ENCODE measurements around the gene FLNB. TPM values are rescaled to one million over a fixed set of nuclear protein-coding genes. Genes with fewer than 3 reads are reported as not detected.

The FLNB gene
- total and polyA plus RNA-seq, 9 of the 15 experiments (the other 6 are each of a cell fraction or from before 2014, with no cell fraction given): 9.4 to 48.1 (median 25.6) TPM

DNA sequence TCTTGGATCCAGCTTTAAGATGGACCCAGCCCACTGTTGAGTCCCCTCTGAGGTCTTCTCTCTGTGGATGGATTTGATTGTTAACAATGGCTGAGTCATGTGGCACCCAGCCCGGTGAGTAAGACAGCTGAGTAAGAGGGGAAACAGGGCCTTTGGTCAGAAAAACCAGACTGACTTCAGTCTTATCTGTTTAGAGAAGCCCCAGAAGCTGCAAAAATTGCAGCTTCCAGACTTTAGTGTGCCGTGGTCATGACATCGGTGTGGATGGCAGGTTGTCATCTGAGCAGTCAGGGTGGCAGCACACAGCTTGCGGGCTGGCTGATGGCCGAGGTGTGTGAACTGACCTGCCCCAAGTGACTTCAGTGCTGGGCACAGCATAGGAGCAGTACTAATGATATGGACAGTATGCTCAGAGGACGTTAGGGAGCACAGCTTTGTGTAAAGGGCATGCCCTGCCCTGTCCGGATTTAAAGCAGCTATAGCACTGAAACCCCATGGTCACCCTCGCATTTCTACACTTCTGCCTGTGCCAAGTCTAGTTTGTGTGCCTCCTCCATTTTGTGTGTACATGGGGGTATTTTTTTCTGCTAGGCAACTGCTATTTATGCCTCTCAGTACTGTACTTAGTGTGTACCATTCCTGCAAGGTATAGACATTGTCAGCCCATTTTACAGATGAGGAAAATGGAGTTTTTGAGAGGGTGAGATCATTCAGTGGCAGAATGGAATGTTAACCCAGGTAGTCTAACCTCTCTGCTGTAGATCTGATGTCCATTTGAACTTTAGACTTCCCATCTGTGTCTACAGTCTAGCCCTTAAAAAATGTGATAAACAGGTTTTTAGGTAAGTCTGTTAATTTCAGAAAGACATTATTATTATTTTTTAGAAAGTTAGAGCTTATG lies 44.4 kb downstream of the FLNB start (continued):
- TF ChIP-seq, protein P1, sequence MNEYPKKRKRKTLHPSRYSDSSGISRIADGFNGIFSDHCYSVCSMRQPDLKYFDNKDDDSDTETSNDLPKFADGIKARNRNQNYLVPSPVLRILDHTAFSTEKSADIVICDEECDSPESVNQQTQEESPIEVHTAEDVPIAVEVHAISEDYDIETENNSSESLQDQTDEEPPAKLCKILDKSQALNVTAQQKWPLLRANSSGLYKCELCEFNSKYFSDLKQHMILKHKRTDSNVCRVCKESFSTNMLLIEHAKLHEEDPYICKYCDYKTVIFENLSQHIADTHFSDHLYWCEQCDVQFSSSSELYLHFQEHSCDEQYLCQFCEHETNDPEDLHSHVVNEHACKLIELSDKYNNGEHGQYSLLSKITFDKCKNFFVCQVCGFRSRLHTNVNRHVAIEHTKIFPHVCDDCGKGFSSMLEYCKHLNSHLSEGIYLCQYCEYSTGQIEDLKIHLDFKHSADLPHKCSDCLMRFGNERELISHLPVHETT (CRISPR knock-in tag; conservative IDR thresholded peaks at IDR 0.05 in 1 of 2, IDR thresholded peaks at IDR 0.05 in 1 of 2): peak in 1 of 2 experiments; percentile 31; a peak in 1 of 4 replicates
- no peak for TF ChIP-seq THRAP3 (IDR thresholded peaks at IDR 0.05; ENCODE audit: borderline replicate concordance)
- no peak for TF ChIP-seq ZNF224 (CRISPR knock-in tag; IDR thresholded peaks at IDR 0.05)
- TF ChIP-seq, protein P2, sequence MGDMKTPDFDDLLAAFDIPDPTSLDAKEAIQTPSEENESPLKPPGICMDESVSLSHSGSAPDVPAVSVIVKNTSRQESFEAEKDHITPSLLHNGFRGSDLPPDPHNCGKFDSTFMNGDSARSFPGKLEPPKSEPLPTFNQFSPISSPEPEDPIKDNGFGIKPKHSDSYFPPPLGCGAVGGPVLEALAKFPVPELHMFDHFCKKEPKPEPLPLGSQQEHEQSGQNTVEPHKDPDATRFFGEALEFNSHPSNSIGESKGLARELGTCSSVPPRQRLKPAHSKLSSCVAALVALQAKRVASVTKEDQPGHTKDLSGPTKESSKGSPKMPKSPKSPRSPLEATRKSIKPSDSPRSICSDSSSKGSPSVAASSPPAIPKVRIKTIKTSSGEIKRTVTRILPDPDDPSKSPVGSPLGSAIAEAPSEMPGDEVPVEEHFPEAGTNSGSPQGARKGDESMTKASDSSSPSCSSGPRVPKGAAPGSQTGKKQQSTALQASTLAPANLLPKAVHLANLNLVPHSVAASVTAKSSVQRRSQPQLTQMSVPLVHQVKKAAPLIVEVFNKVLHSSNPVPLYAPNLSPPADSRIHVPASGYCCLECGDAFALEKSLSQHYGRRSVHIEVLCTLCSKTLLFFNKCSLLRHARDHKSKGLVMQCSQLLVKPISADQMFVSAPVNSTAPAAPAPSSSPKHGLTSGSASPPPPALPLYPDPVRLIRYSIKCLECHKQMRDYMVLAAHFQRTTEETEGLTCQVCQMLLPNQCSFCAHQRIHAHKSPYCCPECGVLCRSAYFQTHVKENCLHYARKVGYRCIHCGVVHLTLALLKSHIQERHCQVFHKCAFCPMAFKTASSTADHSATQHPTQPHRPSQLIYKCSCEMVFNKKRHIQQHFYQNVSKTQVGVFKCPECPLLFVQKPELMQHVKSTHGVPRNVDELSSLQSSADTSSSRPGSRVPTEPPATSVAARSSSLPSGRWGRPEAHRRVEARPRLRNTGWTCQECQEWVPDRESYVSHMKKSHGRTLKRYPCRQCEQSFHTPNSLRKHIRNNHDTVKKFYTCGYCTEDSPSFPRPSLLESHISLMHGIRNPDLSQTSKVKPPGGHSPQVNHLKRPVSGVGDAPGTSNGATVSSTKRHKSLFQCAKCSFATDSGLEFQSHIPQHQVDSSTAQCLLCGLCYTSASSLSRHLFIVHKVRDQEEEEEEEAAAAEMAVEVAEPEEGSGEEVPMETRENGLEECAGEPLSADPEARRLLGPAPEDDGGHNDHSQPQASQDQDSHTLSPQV (IDR thresholded peaks at IDR 0.05): peak; percentile 63; the same call in 1 of the 2 replicates
- TF ChIP-seq ZC3H8 (IDR thresholded peaks at IDR 0.05): no peak
- no peak for TF ChIP-seq ZNF75A (CRISPR knock-in tag; IDR thresholded peaks at IDR 0.05)
- peak; percentile 60; the same call in 1 of the 2 replicates for TF ChIP-seq MAFK (IDR thresholded peaks at IDR 0.05; ENCODE audit: low read length)
- TF ChIP-seq HEY1 (CRISPR knock-in tag; IDR thresholded peaks at IDR 0.05; ENCODE audit: borderline replicate concordance): no peak
- TF ChIP-seq RCOR1 (IDR thresholded peaks at IDR 0.05; ENCODE audit: borderline replicate concordance in 1 of 2, low read depth in 2 of 2, low read length in 2 of 2): peak in 1 of 2 experiments; percentile 61; a peak in 1 of 4 replicates
- no peak for TF ChIP-seq ZNF253 (CRISPR knock-in tag; conservative IDR thresholded peaks at IDR 0.05)
- TF ChIP-seq, protein P3, sequence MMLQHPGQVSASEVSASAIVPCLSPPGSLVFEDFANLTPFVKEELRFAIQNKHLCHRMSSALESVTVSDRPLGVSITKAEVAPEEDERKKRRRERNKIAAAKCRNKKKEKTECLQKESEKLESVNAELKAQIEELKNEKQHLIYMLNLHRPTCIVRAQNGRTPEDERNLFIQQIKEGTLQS (IDR thresholded peaks at IDR 0.05): peak; percentile 81
- TF ChIP-seq, protein P3 (CRISPR knock-in tag; conservative IDR thresholded peaks at IDR 0.05): no peak
- TF ChIP-seq, protein P4, sequence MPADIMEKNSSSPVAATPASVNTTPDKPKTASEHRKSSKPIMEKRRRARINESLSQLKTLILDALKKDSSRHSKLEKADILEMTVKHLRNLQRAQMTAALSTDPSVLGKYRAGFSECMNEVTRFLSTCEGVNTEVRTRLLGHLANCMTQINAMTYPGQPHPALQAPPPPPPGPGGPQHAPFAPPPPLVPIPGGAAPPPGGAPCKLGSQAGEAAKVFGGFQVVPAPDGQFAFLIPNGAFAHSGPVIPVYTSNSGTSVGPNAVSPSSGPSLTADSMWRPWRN (IDR thresholded peaks at IDR 0.05; ENCODE audit: low read depth): no peak
- TF ChIP-seq SMARCA4 (IDR thresholded peaks at IDR 0.05): peak; percentile 73; the same call in 1 of the 2 replicates
- TF ChIP-seq SMARCE1 (IDR thresholded peaks at IDR 0.05): peak; percentile 81
- TF ChIP-seq, protein P5, sequence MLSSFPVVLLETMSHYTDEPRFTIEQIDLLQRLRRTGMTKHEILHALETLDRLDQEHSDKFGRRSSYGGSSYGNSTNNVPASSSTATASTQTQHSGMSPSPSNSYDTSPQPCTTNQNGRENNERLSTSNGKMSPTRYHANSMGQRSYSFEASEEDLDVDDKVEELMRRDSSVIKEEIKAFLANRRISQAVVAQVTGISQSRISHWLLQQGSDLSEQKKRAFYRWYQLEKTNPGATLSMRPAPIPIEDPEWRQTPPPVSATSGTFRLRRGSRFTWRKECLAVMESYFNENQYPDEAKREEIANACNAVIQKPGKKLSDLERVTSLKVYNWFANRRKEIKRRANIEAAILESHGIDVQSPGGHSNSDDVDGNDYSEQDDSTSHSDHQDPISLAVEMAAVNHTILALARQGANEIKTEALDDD (IDR thresholded peaks at IDR 0.05): peak; percentile 84
- TF ChIP-seq ZNF696 (CRISPR knock-in tag; conservative IDR thresholded peaks at IDR 0.05): no peak
- TF ChIP-seq PHF8 (IDR thresholded peaks at IDR 0.05; ENCODE audit: borderline replicate concordance, low read length): no peak
- TF ChIP-seq MTF1 (CRISPR knock-in tag; IDR thresholded peaks at IDR 0.05; ENCODE audit: borderline replicate concordance): no peak

Data from K562 (cell line).